GM12872 (cell line): ENCODE measurements around the gene NPHP4.

ENCODE experiments used
- TF ChIP-seq, protein P1 (sequence below): IDR thresholded peaks from 3 replicates; pipeline ENCODE4 v1.5.1; 2011; ENCODE audit warnings: low read depth, mild to moderate bottlenecking, low read length, moderate library complexity; ENCODE audit not compliant: insufficient read depth

Gene NPHP4

DNA sequence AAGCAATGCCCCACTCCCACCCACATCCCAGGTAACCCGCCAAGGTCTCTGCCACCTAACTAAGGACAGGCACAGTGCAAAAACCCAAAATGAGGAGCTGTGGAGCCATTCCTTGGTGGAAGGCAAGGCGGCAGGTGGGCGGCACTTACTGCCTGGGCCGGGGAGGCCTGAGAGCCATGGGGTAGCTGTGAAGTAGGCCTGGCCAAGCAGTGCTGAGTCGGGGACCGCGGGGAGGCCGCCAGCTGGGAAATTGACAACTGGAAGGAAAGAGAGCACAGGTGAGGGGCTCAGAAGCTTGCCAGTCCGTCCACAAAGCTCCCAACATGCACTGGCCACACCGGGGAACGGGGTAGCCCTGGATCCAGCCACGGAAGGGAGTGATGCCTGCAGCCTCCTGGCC, 85.3 kb downstream of the NPHP4 start:
- TF ChIP-seq, protein P1, sequence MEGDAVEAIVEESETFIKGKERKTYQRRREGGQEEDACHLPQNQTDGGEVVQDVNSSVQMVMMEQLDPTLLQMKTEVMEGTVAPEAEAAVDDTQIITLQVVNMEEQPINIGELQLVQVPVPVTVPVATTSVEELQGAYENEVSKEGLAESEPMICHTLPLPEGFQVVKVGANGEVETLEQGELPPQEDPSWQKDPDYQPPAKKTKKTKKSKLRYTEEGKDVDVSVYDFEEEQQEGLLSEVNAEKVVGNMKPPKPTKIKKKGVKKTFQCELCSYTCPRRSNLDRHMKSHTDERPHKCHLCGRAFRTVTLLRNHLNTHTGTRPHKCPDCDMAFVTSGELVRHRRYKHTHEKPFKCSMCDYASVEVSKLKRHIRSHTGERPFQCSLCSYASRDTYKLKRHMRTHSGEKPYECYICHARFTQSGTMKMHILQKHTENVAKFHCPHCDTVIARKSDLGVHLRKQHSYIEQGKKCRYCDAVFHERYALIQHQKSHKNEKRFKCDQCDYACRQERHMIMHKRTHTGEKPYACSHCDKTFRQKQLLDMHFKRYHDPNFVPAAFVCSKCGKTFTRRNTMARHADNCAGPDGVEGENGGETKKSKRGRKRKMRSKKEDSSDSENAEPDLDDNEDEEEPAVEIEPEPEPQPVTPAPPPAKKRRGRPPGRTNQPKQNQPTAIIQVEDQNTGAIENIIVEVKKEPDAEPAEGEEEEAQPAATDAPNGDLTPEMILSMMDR: no peak

DNA sequence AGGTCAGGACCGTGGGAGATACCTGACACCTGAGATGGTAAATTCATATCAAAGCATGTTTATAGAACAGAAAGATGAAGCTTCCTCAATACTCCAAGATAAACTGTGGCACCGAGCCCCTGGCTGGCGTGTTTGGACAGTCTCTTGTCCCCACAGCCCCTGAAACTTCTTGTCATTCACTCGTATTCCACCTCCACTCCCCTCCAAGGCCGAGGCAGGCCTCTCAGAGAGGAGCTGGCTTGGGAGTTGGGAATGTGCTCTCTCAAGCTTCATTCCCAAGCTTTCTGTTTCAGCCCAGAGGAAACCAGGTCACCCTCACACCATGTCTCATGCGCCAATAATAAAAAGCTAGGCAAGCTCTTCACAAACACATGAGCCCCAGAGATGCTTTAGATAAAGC, 86.1 kb downstream of the NPHP4 start:
- TF ChIP-seq, protein P1: no peak

DNA sequence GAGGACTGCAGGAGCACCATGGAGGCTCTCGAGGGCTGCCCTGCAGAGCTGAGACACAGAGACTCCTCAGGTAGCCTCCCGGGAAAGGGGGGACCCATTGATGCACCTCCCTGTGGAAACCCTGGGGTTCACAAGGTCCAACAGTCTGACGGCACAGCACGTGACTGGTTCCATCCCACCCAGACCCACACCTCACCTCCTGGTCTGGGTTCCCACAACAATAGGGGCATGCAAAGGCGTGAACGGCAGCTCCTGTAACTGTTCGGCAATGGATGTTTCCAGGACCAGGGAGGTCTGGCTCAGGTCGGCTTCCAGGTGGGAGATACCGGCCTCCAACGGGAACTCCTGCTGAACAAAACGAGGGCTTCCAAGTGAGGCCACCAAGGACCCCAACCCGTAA, 86.8 kb downstream of the NPHP4 start:
- TF ChIP-seq, protein P1: no peak

DNA sequence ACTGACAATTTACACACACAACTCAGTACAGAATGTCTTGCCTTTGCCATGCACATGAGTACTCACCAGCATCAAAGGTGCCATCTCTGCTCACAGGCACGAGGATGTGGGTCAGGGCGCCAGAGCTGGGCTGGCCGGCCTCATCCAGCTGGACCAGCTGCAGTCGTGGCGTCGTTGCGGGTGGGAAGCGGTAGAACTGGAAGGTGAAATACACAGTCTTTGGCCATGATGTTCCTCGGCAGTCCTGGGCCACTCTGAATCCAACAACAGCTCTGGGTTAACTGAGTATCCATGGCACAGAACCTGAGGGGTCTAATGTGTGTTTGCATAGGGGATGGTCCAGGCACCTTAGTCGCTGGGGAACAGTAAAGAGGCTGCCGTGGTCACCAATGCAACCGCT, 87.7 kb downstream of the NPHP4 start:
- TF ChIP-seq, protein P1: no peak

DNA sequence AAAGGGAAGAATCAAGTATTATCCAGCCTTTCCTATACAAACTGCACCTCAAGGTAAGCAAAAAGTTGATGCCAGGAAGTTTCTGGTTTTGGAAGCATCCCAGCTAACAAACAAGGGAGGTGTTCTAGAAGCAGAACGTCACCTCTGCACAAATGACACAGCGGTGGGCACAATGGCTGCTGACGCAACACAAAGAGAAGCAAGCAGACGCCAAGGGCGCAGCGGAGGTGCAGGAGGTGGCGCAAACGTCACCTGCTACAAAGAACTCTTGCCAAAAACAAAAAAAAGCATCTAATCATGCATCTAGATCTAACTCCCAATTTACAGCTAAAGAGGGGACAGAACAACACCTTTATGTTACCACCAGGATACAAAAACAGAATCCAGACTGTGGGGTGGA, 88.5 kb downstream of the NPHP4 start:
- TF ChIP-seq, protein P1: no peak

DNA sequence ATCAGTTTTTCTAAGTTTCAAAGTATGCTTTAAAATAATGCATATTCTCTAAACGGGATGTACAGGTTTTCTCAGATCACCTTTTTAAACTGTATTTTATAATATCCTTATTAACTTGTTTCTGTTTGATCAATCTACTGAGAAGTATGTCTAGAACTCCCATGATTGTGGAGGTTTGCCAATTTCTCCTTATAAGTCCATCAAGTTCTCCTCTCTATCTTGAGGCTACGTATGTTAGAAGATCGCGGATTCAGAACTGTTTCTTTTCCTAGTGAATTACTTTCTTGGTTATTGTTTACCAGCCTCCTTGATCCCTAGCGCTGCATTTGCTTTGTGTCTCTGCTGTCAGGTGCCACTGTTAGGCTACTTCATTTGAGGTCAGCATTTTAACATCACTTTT, 89.2 kb downstream of the NPHP4 start:
- TF ChIP-seq, protein P1: no peak

DNA sequence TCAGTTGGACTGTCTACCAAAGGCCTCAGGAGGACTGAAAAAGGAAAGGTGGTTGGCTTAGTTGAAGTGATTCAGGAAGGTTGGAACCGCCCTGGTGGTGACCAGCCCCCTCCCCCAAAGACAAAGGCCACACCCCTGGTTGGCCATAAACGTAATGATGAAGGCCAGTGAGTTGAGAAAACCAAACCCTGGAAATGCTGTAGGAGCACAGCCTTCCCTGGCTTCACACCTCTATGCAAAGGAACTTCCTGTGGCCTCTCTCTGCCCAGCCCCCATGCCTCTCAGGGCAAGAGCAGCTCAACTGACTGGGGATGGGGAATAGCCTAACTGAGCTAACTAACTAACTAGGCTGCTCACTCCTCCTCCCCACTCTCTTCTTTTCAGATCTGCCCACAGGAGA, 90.4 kb downstream of the NPHP4 start:
- TF ChIP-seq, protein P1: no peak

DNA sequence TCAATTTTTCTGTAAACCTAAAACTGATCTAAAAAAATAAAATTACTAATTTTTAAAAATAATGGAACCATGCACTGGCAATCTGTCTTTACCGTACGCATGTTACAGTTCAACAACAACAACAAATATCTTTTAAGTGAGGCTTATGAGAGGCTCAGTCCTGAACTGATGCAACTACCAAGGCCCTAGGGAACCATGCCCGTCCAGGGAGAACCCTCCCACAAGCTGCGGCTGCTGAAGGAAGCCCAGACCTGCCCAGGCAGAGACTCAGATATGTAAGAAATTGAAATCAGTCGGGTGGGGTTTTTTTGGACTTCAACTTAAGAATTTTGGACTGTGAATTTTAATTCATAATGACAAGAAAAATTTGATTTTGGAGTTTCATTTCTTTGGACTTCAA, 91.1 kb downstream of the NPHP4 start:
- TF ChIP-seq, protein P1: no peak
